A673 (cell line): ENCODE measurements around the gene EPHA8.

Experiments used
- CTCF ChIP-seq: fragments of 300-800, 200-600 bp; sonication (generic); conservative IDR thresholded peaks from 2 replicates; pipeline ENCODE4 v1.5.1; 2017; ENCODE audit warnings: low read depth, mild to moderate bottlenecking, antibody characterized with exemption, low read length, moderate library complexity, mixed read lengths
- EZH2 ChIP-seq: fragments of 200-600 bp; sonication (generic); IDR thresholded peaks from 2 replicates; pipeline ENCODE4 v1.6.1; 2017; ENCODE audit warnings: borderline replicate concordance, low read depth, mild to moderate bottlenecking, mixed read lengths, antibody characterized with exemption, low read length; ENCODE audit not compliant: poor library complexity, severe bottlenecking

GRCh38 chr1:22587247-22587646 is 24.0 kb downstream of the EPHA8 start:
- no peak for TF ChIP-seq CTCF
- TF ChIP-seq EZH2 = no peak
